Mesothelial cell of epicardium (in vitro differentiated cells): ENCODE data around the gene STOM. TPM values are rescaled to one million over a fixed set of nuclear protein-coding genes. Genes with fewer than 3 reads are reported as not detected.
A peak's percentile ranks its signal among the peaks of the same experiment; 100 is the strongest.

ENCODE experiments used
- DNase-seq, 2 experiments: peaks; one replicate each; pipeline ENCODE4 v3.0.0; 2021; ENCODE audit warnings: low spot score in 2 of 2; ENCODE audit not compliant: unreplicated experiment in 2 of 2
- H3K27ac Mint-ChIP-seq: 2 replicates; pipeline ENCODE4 v1.8.0; 2021; ENCODE audit warnings: mixed read lengths
- H3K27me3 Mint-ChIP-seq: 2 replicates; pipeline ENCODE4 v1.8.0; 2021; ENCODE audit warnings: low read depth, mixed read lengths
- H3K36me3 Mint-ChIP-seq: 2 replicates; pipeline ENCODE4 v1.8.0; 2021; ENCODE audit warnings: mixed read lengths
- H3K4me1 Mint-ChIP-seq: 2 replicates; pipeline ENCODE4 v1.8.0; 2021; ENCODE audit warnings: mixed read lengths
- H3K4me3 Mint-ChIP-seq: 2 replicates; pipeline ENCODE4 v1.8.0; 2021; ENCODE audit warnings: mild to moderate bottlenecking, moderate library complexity, mixed read lengths
- H3K9me3 Mint-ChIP-seq: 2 replicates; pipeline ENCODE4 v1.8.0; 2021; ENCODE audit warnings: mixed read lengths
- total RNA-seq: library from RNA; stranded (reverse); gene quantifications from 3 replicates; pipeline ENCODE4 v1.2.1, GENCODE V29; 2021
- TF ChIP-seq, protein P1 (sequence below): fragments of 200-600 bp; sonication (generic); IDR thresholded peaks from one replicate; pipeline ENCODE4 v1.5.0; 2021; ENCODE audit warnings: antibody characterized with exemption; ENCODE audit not compliant: unreplicated experiment

STOM gene
- total RNA-seq, 1 donor from 2014 or later = 53.2 TPM

- Mint-ChIP-seq H3K4me1 (peaks cover 7% of the 10 kb centered on the region), H3K9me3 (peaks cover 12% of the 10 kb centered on the region), H3K27ac (no peak overlapping the region), H3K27me3 (no peaks in the 10 kb centered on the region), H3K36me3 (peaks cover 13% of the 10 kb centered on the region), H3K4me3 (no peak overlapping the region)
- TF ChIP-seq, protein P1, sequence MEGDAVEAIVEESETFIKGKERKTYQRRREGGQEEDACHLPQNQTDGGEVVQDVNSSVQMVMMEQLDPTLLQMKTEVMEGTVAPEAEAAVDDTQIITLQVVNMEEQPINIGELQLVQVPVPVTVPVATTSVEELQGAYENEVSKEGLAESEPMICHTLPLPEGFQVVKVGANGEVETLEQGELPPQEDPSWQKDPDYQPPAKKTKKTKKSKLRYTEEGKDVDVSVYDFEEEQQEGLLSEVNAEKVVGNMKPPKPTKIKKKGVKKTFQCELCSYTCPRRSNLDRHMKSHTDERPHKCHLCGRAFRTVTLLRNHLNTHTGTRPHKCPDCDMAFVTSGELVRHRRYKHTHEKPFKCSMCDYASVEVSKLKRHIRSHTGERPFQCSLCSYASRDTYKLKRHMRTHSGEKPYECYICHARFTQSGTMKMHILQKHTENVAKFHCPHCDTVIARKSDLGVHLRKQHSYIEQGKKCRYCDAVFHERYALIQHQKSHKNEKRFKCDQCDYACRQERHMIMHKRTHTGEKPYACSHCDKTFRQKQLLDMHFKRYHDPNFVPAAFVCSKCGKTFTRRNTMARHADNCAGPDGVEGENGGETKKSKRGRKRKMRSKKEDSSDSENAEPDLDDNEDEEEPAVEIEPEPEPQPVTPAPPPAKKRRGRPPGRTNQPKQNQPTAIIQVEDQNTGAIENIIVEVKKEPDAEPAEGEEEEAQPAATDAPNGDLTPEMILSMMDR = no peak
- DNase-seq = no peak
Measured at GRCh38 chr9:121393318-121393717, 23.3 kb upstream of the STOM start.

DNA sequence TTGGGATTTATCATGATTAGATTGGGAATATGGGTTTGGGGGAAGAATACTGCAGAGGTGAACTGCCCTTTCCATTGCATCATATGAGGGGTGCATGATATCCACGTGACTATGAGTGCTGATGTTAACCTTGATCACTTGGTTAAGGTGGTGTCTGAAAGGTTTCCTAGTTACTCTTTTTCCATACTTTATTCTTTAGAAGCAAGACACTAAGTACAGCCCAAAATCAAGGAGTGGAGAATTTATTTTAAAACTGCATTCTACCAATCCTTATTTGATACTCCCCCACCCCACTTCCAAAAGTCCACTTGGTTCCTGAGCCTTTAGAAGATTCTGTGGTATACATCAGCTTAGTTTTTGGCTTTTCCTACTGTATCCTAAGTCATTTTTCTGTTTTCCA is 20.3 kb upstream of the STOM start:
- Mint-ChIP-seq H3K9me3 (no peaks in the 10 kb centered on the region), H3K4me1 (peaks cover 18% of the 10 kb centered on the region), H3K4me3 (no peak overlapping the region), H3K36me3 (no peaks in the 10 kb centered on the region), H3K27ac (no peak overlapping the region), H3K27me3 (no peaks in the 10 kb centered on the region)
- TF ChIP-seq, protein P1 = no peak
- DNase-seq = no peak

DNA sequence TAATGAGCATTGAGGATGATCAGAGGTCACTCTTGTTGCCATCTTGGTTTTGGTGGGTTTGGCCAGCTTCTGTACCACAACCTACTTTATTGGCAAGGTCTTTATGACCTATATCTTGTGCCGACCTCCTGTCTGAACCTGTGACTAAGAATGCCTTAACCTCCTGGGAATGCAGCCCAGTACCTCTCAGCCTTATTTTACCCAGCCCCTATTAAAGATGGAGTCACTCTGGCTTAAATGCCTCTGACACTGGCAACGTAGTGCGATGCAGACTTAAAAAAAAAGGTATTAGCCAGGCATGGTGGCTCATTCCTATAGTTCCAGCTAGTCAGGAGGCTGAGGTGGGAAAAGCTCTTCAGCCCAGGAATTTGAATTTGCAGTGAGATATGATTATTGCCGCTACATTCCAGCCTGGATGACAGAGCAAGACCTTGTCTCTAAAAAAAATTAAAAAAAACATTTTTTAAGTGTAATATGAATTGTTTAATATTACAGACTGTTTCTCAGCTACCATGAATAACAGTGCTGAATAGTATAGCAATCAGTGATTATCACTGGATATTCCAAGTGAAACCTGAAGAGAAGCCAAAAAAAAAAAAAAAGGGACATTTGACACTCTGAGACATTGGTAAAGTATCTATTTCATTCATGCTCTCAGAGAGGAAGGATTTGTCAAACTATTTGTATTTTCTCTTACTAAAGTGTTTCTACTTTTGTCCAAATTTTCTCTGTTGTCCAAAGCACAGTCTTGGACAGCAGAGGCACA is 18.3 kb upstream of the STOM start:
- no peaks in the 10 kb centered on the region for H3K27me3 Mint-ChIP-seq
- no peak overlapping the region for H3K27ac Mint-ChIP-seq
- TF ChIP-seq, protein P1 = no peak
- no peaks in the 10 kb centered on the region for H3K36me3 Mint-ChIP-seq
- no peak overlapping the region for H3K4me3 Mint-ChIP-seq
- no peak for DNase-seq
- no peaks in the 10 kb centered on the region for H3K9me3 Mint-ChIP-seq
- peaks cover 15% of the 10 kb centered on the region for H3K4me1 Mint-ChIP-seq

GRCh38 chr9:121386442-121387175 is 16.6 kb upstream of the STOM start:
- Mint-ChIP-seq H3K9me3 (no peaks in the 10 kb centered on the region), H3K4me3 (no peak overlapping the region), H3K27ac (peak overlapping the region; percentile 51), H3K4me1 (peaks cover 13% of the 10 kb centered on the region), H3K36me3 (no peaks in the 10 kb centered on the region), H3K27me3 (no peaks in the 10 kb centered on the region)
- TF ChIP-seq, protein P1 = no peak
- no peak for DNase-seq

GRCh38 chr9:121383715-121384114 is 13.7 kb upstream of the STOM start:
- H3K27me3 Mint-ChIP-seq = no peaks in the 10 kb centered on the region
- H3K4me1 Mint-ChIP-seq = peaks cover 20% of the 10 kb centered on the region
- TF ChIP-seq, protein P1 = no peak
- H3K9me3 Mint-ChIP-seq = no peaks in the 10 kb centered on the region
- no peak overlapping the region for H3K4me3 Mint-ChIP-seq
- no peak for DNase-seq
- no peaks in the 10 kb centered on the region for H3K36me3 Mint-ChIP-seq
- no peak overlapping the region for H3K27ac Mint-ChIP-seq
